ENCODE results near the gene KL. TPM values are rescaled to one million over a fixed set of nuclear protein-coding genes. Genes with fewer than 3 reads are reported as not detected.

KL gene
- total RNA-seq, 2 donors from 2014 or later: 0.52 to 1.3 TPM

GRCh38 chr13:33053397-33054066 lies 37.3 kb downstream of the KL start:
- Histone ChIP-seq H3K4me3 (no peak overlapping the region), H3K36me3 (replicated peaks in 1 of 2; ENCODE audit: insufficient read depth in 1 of 2, low read depth in 2 of 2) (no peaks in the 10 kb centered on the region), H3K27me3 (no peaks in the 10 kb centered on the region), H3K27ac (no peak overlapping the region), H3K9me3 (no peaks in the 10 kb centered on the region), H3K4me1 (no peaks in the 10 kb centered on the region)
- intact Hi-C loops (cut with DNase I): no loop called here
- no peak for ATAC-seq
- no peak for DNase-seq
- TF ChIP-seq CTCF (IDR thresholded peaks at IDR 0.05): no peak
- TF ChIP-seq POLR2A (IDR thresholded peaks at IDR 0.05): no peak
- 49 to 50% methylated on average over 7 of the region's 7 CpGs for WGBS, 2 donors

- ATAC-seq: peak; percentile 15
Measured at GRCh38 chr13:33057019-33057780, 41.0 kb downstream of the KL start.

GRCh38 chr13:33058776-33059327 lies 42.6 kb downstream of the KL start:
- no peak for TF ChIP-seq POLR2A (IDR thresholded peaks at IDR 0.05)
- TF ChIP-seq CTCF (IDR thresholded peaks at IDR 0.05): no peak
- H3K36me3 ChIP-seq (replicated peaks in 1 of 2; ENCODE audit: insufficient read depth in 1 of 2, low read depth in 2 of 2): no peaks in the 10 kb centered on the region
- H3K9me3 ChIP-seq: no peaks in the 10 kb centered on the region
- whole genome bisulfite sequencing, 2 donors: 80 to 83% methylated on average over 3 of the region's 3 CpGs
- no peaks in the 10 kb centered on the region for H3K4me1 ChIP-seq
- H3K27me3 ChIP-seq: no peaks in the 10 kb centered on the region
- intact Hi-C loops (cut with DNase I): no loop called here
- DNase-seq (no peak), ATAC-seq (no peak)
- H3K4me3 ChIP-seq: no peak overlapping the region
- H3K27ac ChIP-seq: no peak overlapping the region

More at GRCh38 chr13:33057019-33057780, 41.0 kb downstream of the KL start:
- H3K36me3 ChIP-seq (replicated peaks in 1 of 2; ENCODE audit: insufficient read depth in 1 of 2, low read depth in 2 of 2): no peaks in the 10 kb centered on the region
- no peaks in the 10 kb centered on the region for H3K9me3 ChIP-seq
- no peak for DNase-seq
- H3K27me3 ChIP-seq: no peaks in the 10 kb centered on the region
- no peaks in the 10 kb centered on the region for H3K4me1 ChIP-seq
- H3K27ac ChIP-seq: no peak overlapping the region
- intact Hi-C loops (cut with DNase I): no loop called here
- 44 to 45% methylated on average over 9 of the region's 9 CpGs for WGBS, 2 donors
- TF ChIP-seq POLR2A (IDR thresholded peaks at IDR 0.05) (no peak), CTCF (IDR thresholded peaks at IDR 0.05) (peak in 3 of 7 experiments; percentile 5 to 19 (median 11))
- no peak overlapping the region for H3K4me3 ChIP-seq

- ATAC-seq (no peak), DNase-seq (no peak)
- TF ChIP-seq CTCF (IDR thresholded peaks at IDR 0.05) (no peak), POLR2A (IDR thresholded peaks at IDR 0.05) (no peak)
Measured at GRCh38 chr13:33060815-33061214, 44.6 kb downstream of the KL start.

More at GRCh38 chr13:33060815-33061214, 44.6 kb downstream of the KL start:
- H3K4me1 ChIP-seq: no peaks in the 10 kb centered on the region
- no peak overlapping the region for H3K27ac ChIP-seq
- 84 to 94% methylated on average over 12 to 15 of the region's 15 CpGs for WGBS, 2 donors
- no peaks in the 10 kb centered on the region for H3K27me3 ChIP-seq
- no peaks in the 10 kb centered on the region for H3K36me3 ChIP-seq (replicated peaks in 1 of 2; ENCODE audit: insufficient read depth in 1 of 2, low read depth in 2 of 2)
- H3K4me3 ChIP-seq: no peak overlapping the region
- no peaks in the 10 kb centered on the region for H3K9me3 ChIP-seq
- intact Hi-C loops (cut with DNase I): no loop called here
